ENCODE data around the gene IQSEC1.

Gene IQSEC1

DNA sequence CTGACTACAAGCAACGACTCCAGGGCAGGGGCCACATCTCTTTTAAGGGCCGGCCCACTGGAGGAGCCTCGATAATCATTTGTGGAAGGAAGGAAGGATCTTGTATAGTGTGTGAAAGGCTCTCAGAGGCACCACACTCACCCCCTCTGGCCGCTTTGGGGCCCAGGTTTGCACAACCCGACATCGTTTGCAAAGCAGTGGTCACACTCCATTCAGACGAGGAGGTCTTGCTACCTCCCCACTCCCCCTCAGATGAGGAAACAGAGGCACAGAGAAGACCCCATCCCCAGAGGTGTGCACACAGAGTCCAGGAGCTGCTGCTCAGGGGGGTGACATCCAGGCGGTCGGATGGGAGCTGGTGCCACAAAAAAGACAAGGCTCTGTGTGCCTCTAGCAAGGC lies 29.6 kb downstream of the IQSEC1 start:
- Histone ChIP-seq H3K27ac (ENCODE audit: poor library complexity, severe bottlenecking) (no peak overlapping the region), H3K27me3 (ENCODE audit: insufficient read depth, poor library complexity, severe bottlenecking) (peaks cover 4% of the 10 kb centered on the region), H3K4me1 (ENCODE audit: insufficient read depth, poor library complexity, severe bottlenecking) (no peaks in the 10 kb centered on the region), H3K4me3 (ENCODE audit: severe bottlenecking) (no peak overlapping the region), H3K9me3 (ENCODE audit: severe bottlenecking) (no peaks in the 10 kb centered on the region), H3K36me3 (ENCODE audit: low read depth) (no peaks in the 10 kb centered on the region)
- TF ChIP-seq, protein P1, sequence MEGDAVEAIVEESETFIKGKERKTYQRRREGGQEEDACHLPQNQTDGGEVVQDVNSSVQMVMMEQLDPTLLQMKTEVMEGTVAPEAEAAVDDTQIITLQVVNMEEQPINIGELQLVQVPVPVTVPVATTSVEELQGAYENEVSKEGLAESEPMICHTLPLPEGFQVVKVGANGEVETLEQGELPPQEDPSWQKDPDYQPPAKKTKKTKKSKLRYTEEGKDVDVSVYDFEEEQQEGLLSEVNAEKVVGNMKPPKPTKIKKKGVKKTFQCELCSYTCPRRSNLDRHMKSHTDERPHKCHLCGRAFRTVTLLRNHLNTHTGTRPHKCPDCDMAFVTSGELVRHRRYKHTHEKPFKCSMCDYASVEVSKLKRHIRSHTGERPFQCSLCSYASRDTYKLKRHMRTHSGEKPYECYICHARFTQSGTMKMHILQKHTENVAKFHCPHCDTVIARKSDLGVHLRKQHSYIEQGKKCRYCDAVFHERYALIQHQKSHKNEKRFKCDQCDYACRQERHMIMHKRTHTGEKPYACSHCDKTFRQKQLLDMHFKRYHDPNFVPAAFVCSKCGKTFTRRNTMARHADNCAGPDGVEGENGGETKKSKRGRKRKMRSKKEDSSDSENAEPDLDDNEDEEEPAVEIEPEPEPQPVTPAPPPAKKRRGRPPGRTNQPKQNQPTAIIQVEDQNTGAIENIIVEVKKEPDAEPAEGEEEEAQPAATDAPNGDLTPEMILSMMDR (IDR thresholded peaks at IDR 0.05; ENCODE audit: poor library complexity, severe bottlenecking), result no peak
- ATAC-seq (ENCODE audit: low read depth), result no peak
- no peak for DNase-seq (ENCODE audit: low spot score)

DNA sequence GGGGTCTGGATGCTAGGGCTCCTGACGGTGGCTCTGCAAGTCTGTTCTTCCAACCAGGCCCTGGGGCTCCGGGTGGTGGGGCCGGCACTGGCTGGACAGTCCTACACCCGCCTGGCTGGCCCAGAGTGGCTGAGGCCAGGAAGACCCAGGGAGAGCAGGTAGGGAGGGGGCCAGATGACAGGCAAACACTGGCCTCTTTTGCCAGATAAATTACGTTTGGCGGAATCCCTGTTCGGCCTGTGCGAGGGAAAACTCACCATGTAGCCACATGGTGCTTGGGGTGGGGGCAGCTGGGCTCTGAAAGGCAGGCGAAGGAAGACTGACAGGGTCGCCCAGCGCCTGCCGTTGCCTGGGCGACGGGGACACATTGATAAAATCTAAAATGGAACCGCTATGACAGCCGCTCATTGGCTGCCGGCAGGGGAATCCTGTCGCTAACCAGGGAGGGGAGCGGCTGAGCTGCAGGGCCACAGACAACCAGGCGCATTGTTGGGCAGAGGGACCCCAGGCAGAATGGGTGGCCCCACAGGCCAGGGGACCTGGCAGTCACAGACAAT lies 30.4 kb downstream of the IQSEC1 start:
- no peaks in the 10 kb centered on the region for H3K36me3 ChIP-seq (ENCODE audit: low read depth)
- H3K27me3 ChIP-seq (ENCODE audit: insufficient read depth, poor library complexity, severe bottlenecking), result peaks cover 4% of the 10 kb centered on the region
- no peak overlapping the region for H3K27ac ChIP-seq (ENCODE audit: poor library complexity, severe bottlenecking)

DNA sequence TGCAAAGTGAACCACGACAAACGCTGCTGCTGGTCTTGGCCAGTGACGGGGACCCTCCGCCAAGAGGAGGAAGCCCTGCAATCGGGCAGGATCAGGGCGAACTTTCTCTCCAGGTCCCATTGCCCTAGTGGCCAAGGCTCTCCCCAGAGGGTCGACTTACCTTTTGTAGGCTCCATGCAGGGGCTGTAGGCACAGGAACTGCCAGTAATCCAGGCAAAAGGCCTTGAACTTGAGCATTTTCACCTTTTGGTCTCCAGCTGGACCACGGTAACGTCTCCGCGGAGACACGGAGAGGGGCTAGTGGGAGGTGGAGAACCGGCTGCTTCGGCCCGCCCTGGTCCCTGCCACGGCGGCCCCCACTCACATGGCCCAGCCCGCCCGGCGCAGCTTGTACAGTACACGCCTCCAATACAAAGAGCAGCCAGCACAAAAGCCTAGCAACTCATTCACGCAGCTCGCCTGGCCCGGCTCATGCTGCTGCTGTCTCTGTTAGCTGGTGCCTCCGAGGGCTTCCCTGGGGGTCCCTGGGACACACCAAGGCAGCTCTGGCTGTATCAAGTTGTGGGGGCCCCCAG lies 31.0 kb downstream of the IQSEC1 start:
- no peaks in the 10 kb centered on the region for H3K36me3 ChIP-seq (ENCODE audit: low read depth)
- H3K4me3 ChIP-seq (ENCODE audit: severe bottlenecking), result no peak overlapping the region
- H3K27me3 ChIP-seq (ENCODE audit: insufficient read depth, poor library complexity, severe bottlenecking), result peaks cover 4% of the 10 kb centered on the region
- TF ChIP-seq, protein P1 (IDR thresholded peaks at IDR 0.05; ENCODE audit: poor library complexity, severe bottlenecking), result no peak
- ATAC-seq (ENCODE audit: low read depth) (no peak), DNase-seq (ENCODE audit: low spot score) (no peak)
- H3K9me3 ChIP-seq (ENCODE audit: severe bottlenecking), result no peaks in the 10 kb centered on the region
- no peaks in the 10 kb centered on the region for H3K4me1 ChIP-seq (ENCODE audit: insufficient read depth, poor library complexity, severe bottlenecking)
- no peak overlapping the region for H3K27ac ChIP-seq (ENCODE audit: poor library complexity, severe bottlenecking)

More for the DNA sequence above, 30.4 kb downstream of the IQSEC1 start:
- TF ChIP-seq, protein P1 (IDR thresholded peaks at IDR 0.05; ENCODE audit: poor library complexity, severe bottlenecking), result no peak
- Histone ChIP-seq H3K4me3 (ENCODE audit: severe bottlenecking) (no peak overlapping the region), H3K4me1 (ENCODE audit: insufficient read depth, poor library complexity, severe bottlenecking) (no peaks in the 10 kb centered on the region), H3K9me3 (ENCODE audit: severe bottlenecking) (no peaks in the 10 kb centered on the region)
- ATAC-seq (ENCODE audit: low read depth) (no peak), DNase-seq (ENCODE audit: low spot score) (no peak)

DNA sequence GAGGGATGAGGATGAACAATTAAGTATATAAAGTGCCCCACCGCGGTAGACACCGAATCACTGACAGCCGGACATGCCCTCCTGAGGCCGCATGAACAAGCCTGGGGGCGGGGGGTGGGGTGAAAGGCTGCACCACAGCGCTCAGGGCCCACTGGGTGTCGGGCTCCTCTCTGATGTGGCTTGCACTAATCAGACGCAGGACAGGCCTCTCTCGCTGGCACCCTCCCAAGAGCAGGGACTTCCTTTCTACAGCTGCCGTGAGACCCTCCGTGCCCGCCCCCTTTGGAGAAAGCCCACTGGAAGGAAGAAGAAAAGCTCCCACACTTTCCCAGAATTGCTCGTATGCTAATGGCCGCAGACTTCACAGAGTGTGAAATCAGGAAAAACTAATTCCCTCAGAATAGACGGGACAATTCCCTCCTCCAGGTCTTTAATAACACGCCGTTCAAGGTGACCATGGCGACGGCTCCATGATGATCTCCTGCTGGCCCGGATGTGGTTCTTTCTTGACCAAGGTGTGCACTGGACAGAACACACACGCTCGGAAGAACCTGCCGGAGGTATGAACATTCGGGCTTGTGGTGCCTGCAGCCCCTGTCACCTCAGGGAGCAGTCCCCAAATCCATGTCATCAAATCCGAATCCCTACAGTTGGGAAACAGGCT lies 32.0 kb downstream of the IQSEC1 start:
- Histone ChIP-seq H3K27me3 (ENCODE audit: insufficient read depth, poor library complexity, severe bottlenecking) (peaks cover 4% of the 10 kb centered on the region), H3K4me1 (ENCODE audit: insufficient read depth, poor library complexity, severe bottlenecking) (no peaks in the 10 kb centered on the region)

More for the DNA sequence above, 32.0 kb downstream of the IQSEC1 start:
- no peak for DNase-seq (ENCODE audit: low spot score)
- Histone ChIP-seq H3K27ac (ENCODE audit: poor library complexity, severe bottlenecking) (no peak overlapping the region), H3K36me3 (ENCODE audit: low read depth) (no peaks in the 10 kb centered on the region), H3K9me3 (ENCODE audit: severe bottlenecking) (no peaks in the 10 kb centered on the region), H3K4me3 (ENCODE audit: severe bottlenecking) (no peak overlapping the region)
- ATAC-seq (ENCODE audit: low read depth), result no peak
- TF ChIP-seq, protein P1 (IDR thresholded peaks at IDR 0.05; ENCODE audit: poor library complexity, severe bottlenecking), result no peak

Measured in RWPE2 (cell line).